Nephron (organoid): ENCODE measurements around the gene ATXN7L3.
A peak's percentile ranks its signal among the peaks of the same experiment; 100 is the strongest.

Source experiments
- H3K27ac Mint-ChIP-seq, 3 experiments: 2 replicates each; pipeline ENCODE4 v1.8.0; 2020; ENCODE audit warnings: mixed read lengths in 3 of 3, mild to moderate bottlenecking in 2 of 3, moderate library complexity in 1 of 3
- H3K27me3 Mint-ChIP-seq: 2 replicates; pipeline ENCODE4 v1.8.0; 2021; ENCODE audit warnings: low read depth, mild to moderate bottlenecking, moderate library complexity, mixed read lengths
- H3K36me3 Mint-ChIP-seq: 2 replicates; pipeline ENCODE4 v1.8.0; 2020; ENCODE audit warnings: low read depth, mixed read lengths
- H3K4me1 Mint-ChIP-seq: 2 replicates; pipeline ENCODE4 v1.8.0; 2020; ENCODE audit warnings: mixed read lengths
- H3K4me3 Mint-ChIP-seq, 3 experiments: 2 replicates each; pipeline ENCODE4 v1.8.0; 2020; ENCODE audit warnings: mild to moderate bottlenecking in 3 of 3, mixed read lengths in 3 of 3, moderate library complexity in 2 of 3
- H3K9me3 Mint-ChIP-seq: 2 replicates; pipeline ENCODE4 v1.8.0; 2020; ENCODE audit warnings: mixed read lengths
- CTCF ChIP-seq, 3 experiments: fragments of 200-600 bp; sonication (generic); IDR thresholded peaks; one replicate each; pipeline ENCODE4 v1.5.0; 2021; ENCODE audit warnings: antibody characterized with exemption in 3 of 3; ENCODE audit not compliant: unreplicated experiment in 3 of 3

ATXN7L3 gene

GRCh38 chr17:44200478-44201155 lies 933 bp upstream of the ATXN7L3 start:
- Mint-ChIP-seq H3K9me3 (no peaks in the 10 kb centered on the region), H3K27me3 (no peaks in the 10 kb centered on the region), H3K4me3 (peak overlapping the region; percentile 93 to 95 (median 94)), H3K36me3 (peaks cover 22% of the 10 kb centered on the region), H3K4me1 (peaks cover 38% of the 10 kb centered on the region), H3K27ac (peak overlapping the region; percentile 93 to 99 (median 98))
- TF ChIP-seq CTCF (IDR thresholded peaks at IDR 0.05; ENCODE audit: unreplicated experiment in 3 of 3), result no peak

- Mint-ChIP-seq H3K4me1 (peaks cover 35% of the 10 kb centered on the region), H3K27ac (peak overlapping the region; percentile 93 to 98 (median 97)), H3K36me3 (peaks cover 36% of the 10 kb centered on the region), H3K27me3 (no peaks in the 10 kb centered on the region), H3K4me3 (peak overlapping the region; percentile 84 to 91 (median 89)), H3K9me3 (no peaks in the 10 kb centered on the region)
- TF ChIP-seq CTCF (IDR thresholded peaks at IDR 0.05; ENCODE audit: unreplicated experiment in 3 of 3), result no peak
These were observed 747 bp downstream of the ATXN7L3 start for GRCh38 chr17:44198721-44199552.

- no peaks in the 10 kb centered on the region for H3K9me3 Mint-ChIP-seq
- H3K4me1 Mint-ChIP-seq, result peaks cover 28% of the 10 kb centered on the region
- peaks cover 36% of the 10 kb centered on the region for H3K36me3 Mint-ChIP-seq
- H3K27me3 Mint-ChIP-seq, result no peaks in the 10 kb centered on the region
- peak overlapping the region; percentile 93 to 98 (median 97) for H3K27ac Mint-ChIP-seq
- H3K4me3 Mint-ChIP-seq, result peak overlapping the region; percentile 84 to 91 (median 89)
- no peak for TF ChIP-seq CTCF (IDR thresholded peaks at IDR 0.05; ENCODE audit: unreplicated experiment in 3 of 3)
These were observed 1.5 kb downstream of the ATXN7L3 start for GRCh38 chr17:44197980-44198720.

- Mint-ChIP-seq H3K4me1 (peaks cover 21% of the 10 kb centered on the region), H3K36me3 (peaks cover 36% of the 10 kb centered on the region), H3K9me3 (no peaks in the 10 kb centered on the region), H3K27ac (peak overlapping the region in 2 of 3 experiments; percentile 20 to 98), H3K4me3 (peak overlapping the region; percentile 62 to 89 (median 84)), H3K27me3 (no peaks in the 10 kb centered on the region)
- TF ChIP-seq CTCF (IDR thresholded peaks at IDR 0.05; ENCODE audit: unreplicated experiment in 3 of 3), result no peak
These were observed 2.6 kb downstream of the ATXN7L3 start for GRCh38 chr17:44197107-44197506.

GRCh38 chr17:44193326-44194084 lies 6.2 kb downstream of the ATXN7L3 start:
- H3K4me1 Mint-ChIP-seq, result peaks cover 35% of the 10 kb centered on the region
- H3K4me3 Mint-ChIP-seq, result no peak overlapping the region
- no peaks in the 10 kb centered on the region for H3K27me3 Mint-ChIP-seq
- no peaks in the 10 kb centered on the region for H3K9me3 Mint-ChIP-seq
- H3K36me3 Mint-ChIP-seq, result peaks cover 55% of the 10 kb centered on the region
- TF ChIP-seq CTCF (IDR thresholded peaks at IDR 0.05; ENCODE audit: unreplicated experiment in 3 of 3), result no peak
- H3K27ac Mint-ChIP-seq, result peak overlapping the region in 2 of 3 experiments; percentile 23 to 53
